GM21367 (cell line): ENCODE results near the gene KCNJ5.
"Not testable (repeated sequence)": the region's sequence is repeated elsewhere in the genome, so short reads cannot be mapped to it uniquely, and the experiment has no call there.

ENCODE experiments used
- ATAC-seq: cut with Tn5 transposase; IDR thresholded peaks from one replicate; pipeline ENCODE4 v1.9.1; 2021; ENCODE audit not compliant: unreplicated experiment

The KCNJ5 gene

GRCh38 chr11:128909438-128910125 is 18.4 kb downstream of the KCNJ5 start:
- no peak for ATAC-seq

DNA sequence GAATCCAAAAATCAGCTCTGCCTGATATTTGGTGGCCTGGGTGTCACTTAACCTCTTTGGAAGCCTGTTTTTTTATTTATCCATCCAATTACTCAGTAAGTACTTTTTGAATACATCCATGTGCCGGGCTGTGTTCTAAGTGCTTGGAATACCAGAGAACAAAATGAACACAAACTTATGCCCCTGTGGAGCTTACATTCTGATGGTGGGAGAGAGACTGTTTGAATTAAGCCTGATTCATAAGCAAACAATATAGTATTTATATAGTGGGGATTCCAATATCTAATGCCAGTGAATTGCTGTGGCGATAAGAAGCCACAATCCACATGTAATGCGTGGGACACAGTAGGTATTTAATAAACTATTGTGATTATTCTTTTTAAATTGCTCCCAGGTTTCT is 19.4 kb downstream of the KCNJ5 start:
- ATAC-seq, result no peak

DNA sequence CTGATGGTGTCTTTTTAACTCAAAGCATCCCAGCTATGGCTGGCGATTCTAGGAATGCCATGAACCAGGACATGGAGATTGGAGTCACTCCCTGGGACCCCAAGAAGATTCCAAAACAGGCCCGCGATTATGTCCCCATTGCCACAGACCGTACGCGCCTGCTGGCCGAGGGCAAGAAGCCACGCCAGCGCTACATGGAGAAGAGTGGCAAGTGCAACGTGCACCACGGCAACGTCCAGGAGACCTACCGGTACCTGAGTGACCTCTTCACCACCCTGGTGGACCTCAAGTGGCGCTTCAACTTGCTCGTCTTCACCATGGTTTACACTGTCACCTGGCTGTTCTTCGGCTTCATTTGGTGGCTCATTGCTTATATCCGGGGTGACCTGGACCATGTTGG is 20.1 kb downstream of the KCNJ5 start:
- no peak for ATAC-seq

DNA sequence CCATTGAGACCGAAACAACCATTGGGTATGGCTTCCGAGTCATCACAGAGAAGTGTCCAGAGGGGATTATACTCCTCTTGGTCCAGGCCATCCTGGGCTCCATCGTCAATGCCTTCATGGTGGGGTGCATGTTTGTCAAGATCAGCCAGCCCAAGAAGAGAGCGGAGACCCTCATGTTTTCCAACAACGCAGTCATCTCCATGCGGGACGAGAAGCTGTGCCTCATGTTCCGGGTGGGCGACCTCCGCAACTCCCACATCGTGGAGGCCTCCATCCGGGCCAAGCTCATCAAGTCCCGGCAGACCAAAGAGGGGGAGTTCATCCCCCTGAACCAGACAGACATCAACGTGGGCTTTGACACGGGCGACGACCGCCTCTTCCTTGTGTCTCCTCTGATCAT is 20.5 kb downstream of the KCNJ5 start:
- no peak for ATAC-seq

DNA sequence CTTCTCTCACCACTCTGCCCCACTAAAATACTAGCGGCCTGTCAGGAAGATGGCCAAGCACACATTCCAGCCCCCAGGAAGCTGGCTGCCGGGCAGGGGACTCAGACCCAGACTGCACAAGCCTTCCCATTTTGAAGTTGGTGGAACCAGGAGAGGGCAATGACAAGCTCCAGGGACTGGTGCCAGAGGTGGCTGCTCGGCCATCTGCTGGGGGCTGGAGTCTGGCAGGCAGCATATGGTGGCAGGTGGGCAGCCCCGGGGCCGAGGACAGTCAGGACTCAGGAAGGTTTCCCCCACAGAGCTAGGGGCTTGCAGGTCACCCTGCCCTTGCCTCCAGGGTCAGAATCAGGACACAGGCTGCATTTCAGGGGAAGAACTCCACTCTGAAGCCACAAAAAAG is 22.6 kb downstream of the KCNJ5 start:
- no peak for ATAC-seq

- ATAC-seq, result no peak
These were observed 23.3 kb downstream of the KCNJ5 start for GRCh38 chr11:128914216-128915148.

DNA sequence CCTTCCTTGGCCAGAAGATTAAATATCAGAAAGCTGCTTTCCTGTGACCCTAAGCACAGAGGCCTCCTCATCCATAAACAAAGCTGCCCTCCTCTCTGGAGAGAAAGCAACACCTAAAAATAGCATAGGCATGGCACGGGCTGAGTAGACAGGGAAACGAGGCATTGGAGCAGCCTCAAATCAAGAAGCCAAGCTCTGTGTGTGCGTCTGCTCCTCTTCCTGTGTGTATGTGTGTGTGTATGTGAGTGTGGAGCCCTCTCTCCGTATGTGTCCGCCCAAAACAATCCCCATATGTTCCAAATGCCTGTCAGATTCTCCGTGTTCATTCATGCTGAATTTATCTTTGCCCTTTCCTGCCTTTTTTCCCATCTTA is 24.0 kb downstream of the KCNJ5 start:
- ATAC-seq, result no peak

DNA sequence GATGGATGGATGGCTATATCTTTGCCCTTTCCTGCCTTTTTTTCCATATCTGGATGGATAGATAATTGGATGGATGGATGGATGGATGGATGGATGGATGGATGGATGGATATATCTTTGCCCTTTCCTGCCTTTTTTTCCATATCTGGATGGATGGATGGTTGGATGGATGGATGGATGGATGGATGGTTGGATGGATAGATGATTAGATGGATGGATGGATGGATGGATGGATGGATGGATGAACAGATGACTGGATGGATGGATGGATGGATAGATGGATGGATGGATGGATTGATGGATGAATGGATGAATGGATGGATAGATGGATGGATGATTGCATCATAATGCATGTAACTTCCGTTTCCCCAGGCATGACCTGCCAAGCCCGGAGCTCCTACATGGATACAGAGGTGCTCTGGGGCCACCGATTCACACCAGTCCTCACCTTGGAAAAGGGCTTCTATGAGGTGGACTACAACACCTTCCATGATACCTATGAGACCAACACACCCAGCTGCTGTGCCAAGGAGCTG is 24.9 kb downstream of the KCNJ5 start:
- ATAC-seq, result no peak

DNA sequence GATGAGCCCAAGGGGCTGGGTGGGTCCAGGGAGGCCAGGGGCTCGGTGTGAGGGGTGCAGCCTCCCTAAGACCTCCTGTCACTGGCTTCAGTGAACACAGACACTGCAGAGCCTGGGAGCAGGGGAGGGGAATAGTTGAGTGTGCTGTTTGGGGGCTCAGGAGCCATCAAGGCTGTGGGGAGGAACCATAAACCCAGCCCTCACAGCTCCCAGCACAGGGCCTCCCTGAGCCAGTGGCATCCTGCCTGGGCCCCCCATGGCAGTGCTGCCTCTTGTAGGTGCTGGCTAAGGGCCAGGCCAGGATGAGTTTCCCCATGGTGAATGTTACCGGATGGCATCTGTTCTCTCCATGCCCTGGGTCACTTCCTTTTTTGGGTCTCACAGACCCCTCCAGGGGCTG is 25.5 kb downstream of the KCNJ5 start:
- ATAC-seq, result no peak

GRCh38 chr11:128917144-128917724 is 26.1 kb downstream of the KCNJ5 start:
- ATAC-seq, result no peak

DNA sequence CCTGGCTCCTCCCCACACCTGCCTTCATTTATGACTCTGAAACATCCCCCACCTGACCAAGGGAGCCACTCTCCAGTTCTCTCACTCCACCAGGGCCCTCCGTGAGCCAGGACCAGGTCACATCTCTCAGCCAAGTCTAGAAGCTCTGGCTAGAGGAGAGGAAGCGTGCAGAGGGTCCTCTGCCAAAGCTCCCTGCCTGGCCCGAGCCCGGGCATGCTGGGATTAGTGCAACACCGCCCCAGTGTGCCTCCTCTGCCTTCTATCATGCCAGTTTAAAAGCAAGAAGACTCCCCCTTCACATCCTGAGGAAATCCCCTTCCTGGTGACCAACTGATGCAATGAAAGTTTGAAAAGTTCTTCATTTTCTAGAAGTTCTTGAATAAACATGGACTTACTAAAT is 28.1 kb downstream of the KCNJ5 start:
- no peak for ATAC-seq

DNA sequence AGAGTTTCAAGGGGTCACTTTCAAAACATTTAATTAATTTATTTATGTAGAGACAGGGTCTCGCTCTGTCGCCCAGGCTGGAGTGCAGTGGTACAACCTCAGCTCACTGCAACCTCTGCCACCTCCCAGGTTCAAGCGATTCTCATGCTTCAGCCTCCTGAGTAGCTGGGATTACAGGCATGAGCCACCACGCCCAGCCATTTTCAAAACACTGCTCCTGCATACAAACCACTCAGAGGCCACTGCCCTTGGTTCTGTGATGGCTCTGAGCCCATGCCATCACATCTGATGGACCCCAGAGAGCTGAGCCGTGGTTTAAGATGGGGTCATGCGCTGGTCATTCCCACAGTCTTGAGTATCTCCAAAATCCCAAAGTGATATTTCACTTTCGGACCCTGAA is 28.5 kb downstream of the KCNJ5 start:
- ATAC-seq, result not testable (repeated sequence)

DNA sequence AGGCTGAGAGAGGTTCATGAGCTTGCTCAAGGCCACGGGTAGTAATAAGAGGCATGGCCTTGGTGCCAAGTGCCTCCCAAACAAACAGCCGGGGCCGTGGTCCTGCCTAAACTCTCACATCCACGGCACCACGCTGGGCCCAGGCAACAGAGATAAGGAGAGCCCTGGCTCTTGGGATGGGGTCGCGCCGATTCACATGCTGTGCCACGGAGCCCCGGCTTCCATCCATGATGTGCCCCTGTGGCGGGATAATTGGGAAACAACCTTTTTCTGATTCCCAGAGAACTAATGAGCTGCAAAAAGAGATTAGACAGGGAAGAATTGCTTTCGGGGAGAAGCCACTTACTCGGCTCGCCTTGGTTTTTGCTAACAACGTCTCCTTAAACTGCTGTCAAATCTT is 29.5 kb downstream of the KCNJ5 start:
- ATAC-seq, result no peak

- no peak for ATAC-seq
These were observed 30.6 kb downstream of the KCNJ5 start for GRCh38 chr11:128921793-128922192.

DNA sequence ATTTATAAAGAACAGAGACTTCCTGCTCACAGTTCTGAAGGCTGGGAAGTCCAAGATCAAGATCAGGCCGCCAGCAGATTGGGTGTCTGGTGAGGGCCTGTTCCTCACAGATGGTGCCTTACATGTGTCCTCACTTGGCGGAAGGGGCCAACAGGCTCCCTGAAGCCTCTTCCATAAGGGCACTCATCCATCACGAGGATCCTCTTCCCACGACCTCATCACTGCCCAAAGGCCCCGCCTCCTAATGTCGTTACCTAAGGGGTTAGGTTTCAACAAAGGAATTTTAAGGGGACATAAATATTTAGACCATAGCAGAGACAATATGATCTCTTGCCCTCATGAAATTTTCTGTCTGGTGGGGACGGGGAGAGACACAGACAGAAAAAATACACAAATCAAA is 32.9 kb downstream of the KCNJ5 start:
- no peak for ATAC-seq

GRCh38 chr11:128924510-128925249 is 33.5 kb downstream of the KCNJ5 start:
- ATAC-seq, result no peak

GRCh38 chr11:128925250-128925600 is 34.1 kb downstream of the KCNJ5 start:
- no peak for ATAC-seq

DNA sequence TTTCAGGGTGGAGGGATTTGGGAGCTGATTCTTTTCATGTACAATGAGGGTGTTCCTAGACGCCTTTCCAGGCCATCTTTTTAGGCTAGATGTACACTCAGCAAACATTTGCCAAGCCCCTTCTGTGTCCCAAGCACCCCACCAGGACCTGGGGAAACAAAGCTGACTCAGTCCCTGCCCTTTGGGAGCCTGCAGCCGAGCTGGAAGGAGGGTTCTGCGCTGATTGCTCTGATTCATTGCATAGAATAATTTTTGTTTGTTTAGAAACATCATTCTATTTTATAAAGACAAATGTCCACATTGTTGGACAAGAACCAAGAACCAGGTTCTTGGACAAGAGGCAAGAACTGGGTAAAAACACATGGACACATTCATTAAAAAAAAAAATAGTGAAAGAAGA is 34.8 kb downstream of the KCNJ5 start:
- no peak for ATAC-seq

GRCh38 chr11:128926437-128927107 is 35.4 kb downstream of the KCNJ5 start:
- ATAC-seq, result no peak

DNA sequence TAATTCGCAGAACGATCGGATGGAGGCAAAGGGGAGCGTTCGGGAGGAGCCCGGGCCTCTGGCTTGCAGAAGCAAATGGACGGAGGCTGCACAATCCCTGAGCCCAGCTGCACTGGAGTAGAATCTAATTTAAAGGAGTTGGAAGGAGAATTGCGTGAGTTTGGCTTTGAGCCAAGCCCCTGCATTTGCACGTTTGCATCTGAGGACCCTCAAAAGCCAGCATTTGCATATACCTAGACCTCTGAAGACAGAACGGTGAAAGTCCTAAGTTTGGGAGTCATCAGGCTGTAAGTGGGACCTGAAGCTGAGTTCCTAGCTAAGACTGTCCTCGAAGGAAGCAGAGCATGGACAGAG is 35.9 kb downstream of the KCNJ5 start:
- ATAC-seq, result no peak
